HepG2 (cell line): ENCODE results near the gene RPS10. TPM values are rescaled to one million over a fixed set of nuclear protein-coding genes. Genes with fewer than 3 reads are reported as not detected.
A peak's percentile ranks its signal among the peaks of the same experiment; 100 is the strongest.

Experiments
- ATAC-seq: fragments of 200-7000 bp; cut with Tn5 transposase; 3 replicates; pipeline ENCODE4 v1.9.1; 2020; ENCODE audit warnings: mild to moderate bottlenecking, moderate library complexity
- BruUV-seq: library from RNA; stranded (reverse); fragments of 400-500 nt; replicated peaks from 2 replicates; lab custom pipeline; 2021; lab: Mats Ljungman, UMichigan
- CTCF ChIA-PET: fragments of 300-600 bp; formaldehyde crosslinking; extraction: SDS; loops from one replicate; lab custom pipeline; 2021; ENCODE audit warnings: low total read pairs, inconsistent platforms, low intra/inter-chr PET ratio; lab: Yijun Ruan, JAX
- POLR2A ChIA-PET: fragments of 350-600 bp; sonication (Branson Sonifier 250); formaldehyde crosslinking; loops from one replicate; lab custom pipeline; 2020; ENCODE audit warnings: antibody characterized with exemption, inconsistent platforms; lab: Yijun Ruan, JAX
- DNase-seq: peaks from one replicate; pipeline ENCODE4 v3.0.0-alpha.2; 2015; ENCODE audit warnings: low spot score
- FAIRE-seq: peaks from 3 replicates; lab custom pipeline; 2011; peaks lifted over from hg19 to GRCh38; lab: Jason Lieb, UNC
- H2AFZ ChIP-seq: one replicate; pipeline ENCODE4 v1.6.1; 2011; ENCODE audit warnings: low read length, inconsistent platforms
- H3K27ac ChIP-seq: fragments of 300-600 bp; 3 replicates; pipeline ENCODE4 v1.8.0; 2011; ENCODE audit warnings: mixed run types, mild to moderate bottlenecking, mixed read lengths, low read length, inconsistent platforms; ENCODE audit not compliant: insufficient read depth; ENCODE audit errors: extremely low read length
- H3K27me3 ChIP-seq, 2 experiments: fragments of 200-600 bp in 1 of 2; 2 replicates in 1 of 2; 3 replicates in 1 of 2; pipeline versions ENCODE4 v1.6.0 to v1.8.0; 2011; ENCODE audit warnings: low read length in 2 of 2, mild to moderate bottlenecking in 2 of 2, moderate library complexity in 2 of 2, inconsistent platforms in 1 of 2; ENCODE audit not compliant: insufficient read depth in 2 of 2, control insufficient read depth in 1 of 2
- H3K36me3 ChIP-seq, 2 experiments: fragments of 200-600 bp in 1 of 2; replicated peaks in 1 of 2; 2 replicates in 1 of 2; 3 replicates in 1 of 2; pipeline versions ENCODE4 v1.5.1 to v1.8.0; 2011; ENCODE audit warnings: low read length in 2 of 2, inconsistent platforms in 1 of 2; ENCODE audit not compliant: insufficient read depth in 2 of 2, control insufficient read depth in 1 of 2
- H3K4me1 ChIP-seq: 2 replicates; pipeline ENCODE4 v1.5.1; 2012; ENCODE audit warnings: low read length, inconsistent platforms; ENCODE audit not compliant: insufficient read depth
- H3K4me2 ChIP-seq: 2 replicates; pipeline ENCODE4 v1.6.0; 2011; ENCODE audit warnings: low read depth, low read length, inconsistent platforms
- H3K4me3 ChIP-seq, 3 experiments: fragments of 200-600 bp in 1 of 3; sonication (generic), shearing (Covaris generic) in 1 of 3; replicated peaks in 1 of 3; 2 replicates each; pipeline ENCODE4 v1.5.1; 2011 to 2016; ENCODE audit warnings: low read length in 3 of 3, inconsistent platforms in 2 of 3, low read depth in 2 of 3, mild to moderate bottlenecking in 2 of 3, control low read depth in 1 of 3, mixed read lengths in 1 of 3; ENCODE audit not compliant: insufficient read depth in 1 of 3
- H3K79me2 ChIP-seq: one replicate; pipeline ENCODE4 v1.6.1; 2011; ENCODE audit warnings: low read length, inconsistent platforms; ENCODE audit not compliant: insufficient read depth
- H3K9ac ChIP-seq: 2 replicates; pipeline ENCODE4 v1.6.0; 2011; ENCODE audit warnings: mild to moderate bottlenecking, low read depth, low read length, inconsistent platforms; ENCODE audit not compliant: insufficient read depth
- H3K9me3 ChIP-seq: 2 replicates; pipeline ENCODE4 v1.5.1; 2012; ENCODE audit warnings: mild to moderate bottlenecking, low read length
- H4K20me1 ChIP-seq: 2 replicates; pipeline ENCODE4 v1.6.0; 2011; ENCODE audit warnings: inconsistent platforms, mild to moderate bottlenecking, low read length, moderate library complexity; ENCODE audit not compliant: insufficient read depth
- PPARG ChIP-seq: conservative IDR thresholded peaks from 2 replicates; pipeline ENCODE4 v1.6.1; 2016; ENCODE audit warnings: missing biosample characterization, missing genetic modification reagents
- PRMT3 ChIP-seq: sonication (generic); formaldehyde crosslinking; IDR thresholded peaks from 2 replicates; pipeline ENCODE4 v1.8.1; 2022; ENCODE audit warnings: low read depth, mild to moderate bottlenecking, moderate library complexity, missing genetic modification reagents, borderline replicate concordance
- SP1 ChIP-seq, 2 experiments: fragments of 450-650 bp in 1 of 2; sonication (generic) in 1 of 2; formaldehyde crosslinking in 1 of 2; IDR thresholded peaks; 2 replicates each; pipeline versions ENCODE4 v1.4.0 to v1.6.1; 2016 to 2020; ENCODE audit warnings: missing genetic modification reagents in 1 of 2
- THYN1 ChIP-seq: sonication (generic); formaldehyde crosslinking; IDR thresholded peaks from 2 replicates; pipeline ENCODE4 v1.8.1; 2023; ENCODE audit warnings: low read depth, mild to moderate bottlenecking, moderate library complexity, missing genetic modification reagents, borderline replicate concordance
- ZFX ChIP-seq: sonication (generic); formaldehyde crosslinking; IDR thresholded peaks from 2 replicates; pipeline ENCODE4 v1.4.0; 2020; ENCODE audit warnings: mild to moderate bottlenecking, low read depth, missing genetic modification reagents, moderate library complexity
- ZNF335 ChIP-seq: sonication (generic); formaldehyde crosslinking; IDR thresholded peaks from 2 replicates; pipeline ENCODE4 v1.4.0; 2020; ENCODE audit warnings: missing genetic modification reagents
- ZNF550 ChIP-seq: sonication (generic); formaldehyde crosslinking; IDR thresholded peaks from 2 replicates; pipeline ENCODE4 v1.4.0; 2020; ENCODE audit warnings: mild to moderate bottlenecking, missing genetic modification reagents, borderline replicate concordance
- ZNF558 ChIP-seq: sonication (generic); formaldehyde crosslinking; IDR thresholded peaks from 2 replicates; pipeline ENCODE4 v1.9.0; 2022; ENCODE audit warnings: mild to moderate bottlenecking, missing genetic modification reagents, borderline replicate concordance
- WGBS: methylation state at CpG from one replicate; pipeline ENCODE4 v1.1.6; 2017; ENCODE audit warnings: low lambda C conversion rate; 5-methylcytosine and 5-hydroxymethylcytosine counted together
- in situ Hi-C: cut with HindIII; loops from 2 replicates; pipeline ENCODE4 v1.10.0; 2017; ENCODE audit warnings: low pct_unique_long_range_greater_than_20kb; ENCODE audit not compliant: extremely low pct_ligation_motif_present
- intact Hi-C: fragments of 100-400 bp; cut with micrococcal nuclease; formaldehyde crosslinking; loops from one replicate; pipeline ENCODE4 v1.10.0; 2022; ENCODE audit not compliant: unreplicated experiment
- polyA plus RNA-seq, 8 experiments: library from polyadenylated mRNA; depleted of rRNA in 3 of 8; stranded (reverse) in 7 of 8; unstranded in 1 of 8; fragments of >200 nt; fragmentation: Illumina TruSeq in 4 of 8; extraction: Trizol in 4 of 8; gene quantifications; 2 replicates each; pipeline versions ENCODE4 v1.2.1 to v1.2.3, GENCODE V29; 2011 to 2016; ENCODE audit warnings: low read depth in 4 of 8, missing spikeins in 1 of 8, mixed read lengths in 1 of 8; ENCODE audit not compliant: insufficient read depth in 1 of 8
- total RNA-seq, 5 experiments: library from RNA; depleted of rRNA; stranded (reverse); fragments of >200 nt; fragmentation: Illumina TruSeq; extraction: Trizol; gene quantifications; 2 replicates each; pipeline ENCODE4 v1.2.3, GENCODE V29; 2016; ENCODE audit warnings: low read depth in 1 of 5
- TF ChIP-seq, protein P1 (sequence below): sonication (generic); formaldehyde crosslinking; IDR thresholded peaks from 2 replicates; pipeline ENCODE4 v1.8.0; 2022; ENCODE audit warnings: mild to moderate bottlenecking, missing genetic modification reagents, moderate library complexity
- TF ChIP-seq, protein P2 (sequence below): sonication (generic); formaldehyde crosslinking; IDR thresholded peaks from 2 replicates; pipeline ENCODE4 v1.5.1; 2020; ENCODE audit warnings: mild to moderate bottlenecking, missing genetic modification reagents, borderline replicate concordance
- TF ChIP-seq, protein P3 (sequence below): sonication (generic); formaldehyde crosslinking; conservative IDR thresholded peaks from 2 replicates; pipeline ENCODE4 v1.5.0; 2020; ENCODE audit warnings: missing genetic modification reagents
- TF ChIP-seq, protein P4 (sequence below): sonication (generic); formaldehyde crosslinking; IDR thresholded peaks from 2 replicates; pipeline ENCODE4 v1.5.1; 2020; ENCODE audit warnings: missing genetic modification reagents, mild to moderate bottlenecking, borderline replicate concordance

Gene RPS10
- total and polyA plus RNA-seq, 2 of the 13 experiments (the other 11 are each of a cell fraction or from before 2014, with no cell fraction given) = 2,909 to 4,648 TPM

DNA sequence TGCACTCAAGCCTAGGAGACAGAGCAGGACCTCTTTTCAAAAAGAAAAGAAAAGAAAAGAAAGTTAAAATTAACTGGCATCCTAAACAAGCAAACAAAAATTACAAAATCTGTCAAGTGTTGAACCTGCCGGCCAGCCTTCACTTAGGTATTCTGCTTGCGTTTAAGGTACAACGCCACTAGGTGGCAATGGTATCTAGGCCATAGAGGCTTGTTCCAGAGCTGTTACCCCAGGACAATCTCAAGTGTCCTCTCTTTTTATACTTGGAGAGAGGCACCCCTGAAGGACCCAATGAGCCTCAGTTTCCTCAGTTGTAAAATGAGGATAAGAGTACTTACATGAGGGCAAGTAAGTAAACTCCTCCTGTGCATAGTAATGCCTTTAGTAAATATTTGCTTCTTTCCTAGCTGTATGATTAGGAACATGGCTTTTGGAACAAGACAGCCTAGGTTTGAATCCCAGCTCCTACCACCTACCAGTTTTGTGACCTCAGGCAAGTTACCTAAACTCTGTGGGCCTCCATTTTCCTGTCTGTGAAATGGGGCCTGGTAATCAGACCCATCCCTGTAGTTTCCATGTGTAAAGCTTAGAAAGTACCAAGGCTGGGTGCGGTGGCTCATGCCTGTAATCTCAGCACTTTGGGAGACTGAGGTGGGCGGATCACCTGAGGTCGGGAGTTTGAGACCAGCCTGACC lies 34.2 kb upstream of the RPS10 start:
- Histone ChIP-seq H3K36me3 (no peaks in the 10 kb centered on the region), H3K9me3 (no peaks in the 10 kb centered on the region), H3K79me2 (no peaks in the 10 kb centered on the region), H3K9ac (no peak overlapping the region), H4K20me1 (no peaks in the 10 kb centered on the region), H3K27me3 (peaks cover under 1 to 10% of the 10 kb centered on the region in 2 experiments; a peak in 1 of 5 replicates), H3K4me3 (no peak overlapping the region), H2AFZ (no peak overlapping the region), H3K4me2 (no peak overlapping the region), H3K27ac (no peak overlapping the region), H3K4me1 (peaks cover 52% of the 10 kb centered on the region)
- peak; percentile 59 for DNase-seq
- in situ Hi-C loops (loop anchor here (10.0 kb wide), 1 partner anchor 145 kb away; no protein-coding TSS in a partner anchor), intact Hi-C loops (loop anchor here (1.0 kb wide), 2 partner anchors 100 to 149 kb away; no protein-coding TSS in a partner anchor)
- no TSS peak for BruUV-seq
- POLR2A ChIA-PET = interaction anchor here (1.3 to 2.7 kb wide), 2 partner anchors 149 to 297 kb away, joined by 3 to 17 read pairs; no protein-coding TSS in a partner anchor
- peak; percentile 93 for FAIRE-seq
- 16% methylated on average over 6 of the region's 6 CpGs for WGBS
- peak; percentile 25; the same call in 2 of the 3 replicates for ATAC-seq
- CTCF ChIA-PET = interaction anchor here (3.2 kb wide), 1 partner anchor 149 kb away, joined by 29 read pairs; no protein-coding TSS in a partner anchor
- TF ChIP-seq, protein P1, sequence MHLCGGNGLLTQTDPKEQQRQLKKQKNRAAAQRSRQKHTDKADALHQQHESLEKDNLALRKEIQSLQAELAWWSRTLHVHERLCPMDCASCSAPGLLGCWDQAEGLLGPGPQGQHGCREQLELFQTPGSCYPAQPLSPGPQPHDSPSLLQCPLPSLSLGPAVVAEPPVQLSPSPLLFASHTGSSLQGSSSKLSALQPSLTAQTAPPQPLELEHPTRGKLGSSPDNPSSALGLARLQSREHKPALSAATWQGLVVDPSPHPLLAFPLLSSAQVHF (CRISPR knock-in tag) = no peak
- no peak for TF ChIP-seq SP1 (IDR thresholded peaks at IDR 0.05)
- TF ChIP-seq SP1 (CRISPR knock-in tag; IDR thresholded peaks at IDR 0.05) = no peak
- no peak for TF ChIP-seq THYN1 (CRISPR knock-in tag)
- peak; percentile 73; the same call in 1 of the 2 replicates for TF ChIP-seq ZNF335 (CRISPR knock-in tag)
- TF ChIP-seq PPARG (CRISPR knock-in tag) = 0 out of 2 replicates have a peak, but pooled peaks have one; percentile 26
- TF ChIP-seq, protein P2, sequence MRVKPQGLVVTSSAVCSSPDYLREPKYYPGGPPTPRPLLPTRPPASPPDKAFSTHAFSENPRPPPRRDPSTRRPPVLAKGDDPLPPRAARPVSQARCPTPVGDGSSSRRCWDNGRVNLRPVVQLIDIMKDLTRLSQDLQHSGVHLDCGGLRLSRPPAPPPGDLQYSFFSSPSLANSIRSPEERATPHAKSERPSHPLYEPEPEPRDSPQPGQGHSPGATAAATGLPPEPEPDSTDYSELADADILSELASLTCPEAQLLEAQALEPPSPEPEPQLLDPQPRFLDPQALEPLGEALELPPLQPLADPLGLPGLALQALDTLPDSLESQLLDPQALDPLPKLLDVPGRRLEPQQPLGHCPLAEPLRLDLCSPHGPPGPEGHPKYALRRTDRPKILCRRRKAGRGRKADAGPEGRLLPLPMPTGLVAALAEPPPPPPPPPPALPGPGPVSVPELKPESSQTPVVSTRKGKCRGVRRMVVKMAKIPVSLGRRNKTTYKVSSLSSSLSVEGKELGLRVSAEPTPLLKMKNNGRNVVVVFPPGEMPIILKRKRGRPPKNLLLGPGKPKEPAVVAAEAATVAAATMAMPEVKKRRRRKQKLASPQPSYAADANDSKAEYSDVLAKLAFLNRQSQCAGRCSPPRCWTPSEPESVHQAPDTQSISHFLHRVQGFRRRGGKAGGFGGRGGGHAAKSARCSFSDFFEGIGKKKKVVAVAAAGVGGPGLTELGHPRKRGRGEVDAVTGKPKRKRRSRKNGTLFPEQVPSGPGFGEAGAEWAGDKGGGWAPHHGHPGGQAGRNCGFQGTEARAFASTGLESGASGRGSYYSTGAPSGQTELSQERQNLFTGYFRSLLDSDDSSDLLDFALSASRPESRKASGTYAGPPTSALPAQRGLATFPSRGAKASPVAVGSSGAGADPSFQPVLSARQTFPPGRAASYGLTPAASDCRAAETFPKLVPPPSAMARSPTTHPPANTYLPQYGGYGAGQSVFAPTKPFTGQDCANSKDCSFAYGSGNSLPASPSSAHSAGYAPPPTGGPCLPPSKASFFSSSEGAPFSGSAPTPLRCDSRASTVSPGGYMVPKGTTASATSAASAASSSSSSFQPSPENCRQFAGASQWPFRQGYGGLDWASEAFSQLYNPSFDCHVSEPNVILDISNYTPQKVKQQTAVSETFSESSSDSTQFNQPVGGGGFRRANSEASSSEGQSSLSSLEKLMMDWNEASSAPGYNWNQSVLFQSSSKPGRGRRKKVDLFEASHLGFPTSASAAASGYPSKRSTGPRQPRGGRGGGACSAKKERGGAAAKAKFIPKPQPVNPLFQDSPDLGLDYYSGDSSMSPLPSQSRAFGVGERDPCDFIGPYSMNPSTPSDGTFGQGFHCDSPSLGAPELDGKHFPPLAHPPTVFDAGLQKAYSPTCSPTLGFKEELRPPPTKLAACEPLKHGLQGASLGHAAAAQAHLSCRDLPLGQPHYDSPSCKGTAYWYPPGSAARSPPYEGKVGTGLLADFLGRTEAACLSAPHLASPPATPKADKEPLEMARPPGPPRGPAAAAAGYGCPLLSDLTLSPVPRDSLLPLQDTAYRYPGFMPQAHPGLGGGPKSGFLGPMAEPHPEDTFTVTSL = no peak
- TF ChIP-seq, protein P3, sequence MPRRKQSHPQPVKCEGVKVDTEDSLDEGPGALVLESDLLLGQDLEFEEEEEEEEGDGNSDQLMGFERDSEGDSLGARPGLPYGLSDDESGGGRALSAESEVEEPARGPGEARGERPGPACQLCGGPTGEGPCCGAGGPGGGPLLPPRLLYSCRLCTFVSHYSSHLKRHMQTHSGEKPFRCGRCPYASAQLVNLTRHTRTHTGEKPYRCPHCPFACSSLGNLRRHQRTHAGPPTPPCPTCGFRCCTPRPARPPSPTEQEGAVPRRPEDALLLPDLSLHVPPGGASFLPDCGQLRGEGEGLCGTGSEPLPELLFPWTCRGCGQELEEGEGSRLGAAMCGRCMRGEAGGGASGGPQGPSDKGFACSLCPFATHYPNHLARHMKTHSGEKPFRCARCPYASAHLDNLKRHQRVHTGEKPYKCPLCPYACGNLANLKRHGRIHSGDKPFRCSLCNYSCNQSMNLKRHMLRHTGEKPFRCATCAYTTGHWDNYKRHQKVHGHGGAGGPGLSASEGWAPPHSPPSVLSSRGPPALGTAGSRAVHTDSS (CRISPR knock-in tag) = no peak
- TF ChIP-seq, protein P4, sequence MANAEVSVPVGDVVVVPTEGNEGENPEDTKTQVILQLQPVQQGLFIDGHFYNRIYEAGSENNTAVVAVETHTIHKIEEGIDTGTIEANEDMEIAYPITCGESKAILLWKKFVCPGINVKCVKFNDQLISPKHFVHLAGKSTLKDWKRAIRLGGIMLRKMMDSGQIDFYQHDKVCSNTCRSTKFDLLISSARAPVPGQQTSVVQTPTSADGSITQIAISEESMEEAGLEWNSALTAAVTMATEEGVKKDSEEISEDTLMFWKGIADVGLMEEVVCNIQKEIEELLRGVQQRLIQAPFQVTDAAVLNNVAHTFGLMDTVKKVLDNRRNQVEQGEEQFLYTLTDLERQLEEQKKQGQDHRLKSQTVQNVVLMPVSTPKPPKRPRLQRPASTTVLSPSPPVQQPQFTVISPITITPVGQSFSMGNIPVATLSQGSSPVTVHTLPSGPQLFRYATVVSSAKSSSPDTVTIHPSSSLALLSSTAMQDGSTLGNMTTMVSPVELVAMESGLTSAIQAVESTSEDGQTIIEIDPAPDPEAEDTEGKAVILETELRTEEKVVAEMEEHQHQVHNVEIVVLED (CRISPR knock-in tag) = no peak
- TF ChIP-seq ZFX (CRISPR knock-in tag) = 0 out of 2 replicates have a peak, but pooled peaks have one; percentile 20
- TF ChIP-seq PRMT3 (CRISPR knock-in tag) = no peak
- TF ChIP-seq ZNF550 (CRISPR knock-in tag) = no peak
- no peak for TF ChIP-seq ZNF558 (CRISPR knock-in tag)
